Esophagus muscularis mucosa (tissue), 4 donors: ENCODE data around the gene ZC3H15.

Source experiments
- CTCF ChIP-seq, 3 experiments: fragments of 200-600 bp in 2 of 3; fragments of 450-650 bp in 1 of 3; sonication (generic) in 2 of 3; IDR thresholded peaks; one replicate each; pipeline ENCODE4 v1.5.1; 2017 to 2019; ENCODE audit warnings: antibody characterized with exemption in 3 of 3, mild to moderate bottlenecking in 2 of 3, moderate library complexity in 1 of 3
- EP300 ChIP-seq: sonication (generic); formaldehyde crosslinking; IDR thresholded peaks from one replicate; pipeline ENCODE4 v1.6.1; 2017; ENCODE audit warnings: antibody characterized with exemption
- POLR2A ChIP-seq: fragments of 450-650 bp; IDR thresholded peaks from one replicate; pipeline ENCODE4 v1.6.1; 2017; ENCODE audit warnings: antibody characterized with exemption, moderate library complexity, mild to moderate bottlenecking, low read depth
- POLR2AphosphoS5 ChIP-seq, 2 donors: sonication (generic); formaldehyde crosslinking; IDR thresholded peaks; one replicate each; pipeline ENCODE4 v1.6.1; 2017; ENCODE audit warnings: antibody characterized with exemption in 2 of 2

DNA sequence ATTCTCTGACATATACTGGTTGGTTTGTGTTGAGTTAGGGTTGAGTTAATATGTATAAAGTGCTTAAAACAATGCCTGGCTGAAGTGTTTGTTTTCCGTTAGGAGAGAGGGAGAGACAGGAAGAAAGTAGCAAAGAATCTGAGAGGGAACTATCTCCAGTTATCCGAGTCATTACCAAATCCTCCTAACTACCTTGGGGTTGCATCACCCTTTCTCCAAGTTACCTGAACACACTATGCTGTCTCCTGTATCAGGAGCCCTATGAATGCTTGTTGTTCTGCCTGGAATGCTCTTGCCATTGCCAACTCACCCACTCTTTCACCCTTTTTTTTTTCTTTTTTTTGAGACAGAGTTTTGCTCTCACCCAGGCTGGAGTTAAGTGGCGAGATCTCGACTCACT is 55.9 kb downstream of the ZC3H15 start:
- TF ChIP-seq EP300 (no peak), CTCF (IDR thresholded peaks at IDR 0.05) (no peak), POLR2AphosphoS5 (IDR thresholded peaks at IDR 0.05) (no peak), POLR2A (no peak)
